K562 (cell line): ENCODE measurements around the gene CBFA2T2. TPM values are rescaled to one million over a fixed set of nuclear protein-coding genes. Genes with fewer than 3 reads are reported as not detected.

Experiments
- ATAC-seq: fragments of 200-7000 bp; cut with Tn5 transposase; 3 replicates; pipeline ENCODE4 v1.9.1; 2020; ENCODE audit warnings: moderate library complexity
- BruUV-seq: library from RNA; stranded (reverse); fragments of 400-500 nt; replicated peaks from 2 replicates; lab custom pipeline; 2021; lab: Mats Ljungman, UMichigan
- CTCF ChIA-PET: fragments of 300-600 bp; formaldehyde crosslinking; extraction: SDS; loops from one replicate; lab custom pipeline; 2021; ENCODE audit warnings: low intra/inter-chr PET ratio; lab: Yijun Ruan, JAX
- POLR2A ChIA-PET: fragments of 300-600, 350-650 bp; sonication (Branson Sonifier 250); formaldehyde crosslinking; extraction: SDS; loops from one replicate; lab custom pipeline; 2021; ENCODE audit warnings: antibody characterized with exemption, inconsistent platforms; lab: Yijun Ruan, JAX
- DNase-seq, 4 experiments: peaks; one replicate each; pipeline versions ENCODE4 v3.0.0 to v3.0.0-alpha.2; 2011 to 2018; ENCODE audit warnings: low spot score in 3 of 4, mixed read lengths in 3 of 4; ENCODE audit errors: extremely low read depth in 1 of 4
- FAIRE-seq: peaks from 2 replicates; lab custom pipeline; 2011; peaks lifted over from hg19 to GRCh38; lab: Jason Lieb, UNC
- H2AFZ ChIP-seq: 2 replicates; pipeline ENCODE4 v1.6.0; 2011; ENCODE audit warnings: low read depth, low read length, control low read depth, inconsistent platforms
- H3K27ac ChIP-seq: fragments of 200-600 bp; 3 replicates; pipeline ENCODE4 v1.8.0; 2011; ENCODE audit warnings: low read depth, mild to moderate bottlenecking, control low read depth, inconsistent platforms, low read length, moderate library complexity, mixed read lengths; ENCODE audit errors: extremely low read depth
- H3K27me3 ChIP-seq, 2 experiments: fragments of 300-600 bp in 1 of 2; 2 replicates in 1 of 2; 3 replicates in 1 of 2; pipeline versions ENCODE4 v1.6.0 to v1.8.0; 2011; ENCODE audit warnings: inconsistent platforms in 2 of 2, low read length in 2 of 2, mild to moderate bottlenecking in 1 of 2, mixed read lengths in 1 of 2, moderate library complexity in 1 of 2; ENCODE audit not compliant: control insufficient read depth in 2 of 2, insufficient read depth in 2 of 2
- H3K36me3 ChIP-seq: fragments of 300-600 bp; 3 replicates; pipeline ENCODE4 v1.8.0; 2011; ENCODE audit warnings: mild to moderate bottlenecking, low read length, inconsistent platforms; ENCODE audit not compliant: control insufficient read depth, insufficient read depth
- H3K4me1 ChIP-seq, 2 experiments: fragments of 200-600 bp in 1 of 2; replicated peaks in 1 of 2; 2 replicates in 1 of 2; 3 replicates in 1 of 2; pipeline versions ENCODE4 v1.5.1 to v1.8.0; 2011; ENCODE audit warnings: inconsistent platforms in 2 of 2, low read length in 2 of 2, mild to moderate bottlenecking in 1 of 2, mixed read lengths in 1 of 2, moderate library complexity in 1 of 2; ENCODE audit not compliant: control insufficient read depth in 2 of 2, insufficient read depth in 2 of 2
- H3K4me2 ChIP-seq: 2 replicates; pipeline ENCODE4 v1.6.1; 2011; ENCODE audit warnings: low read length, control low read depth, inconsistent platforms, mixed read lengths; ENCODE audit not compliant: insufficient read depth
- H3K4me3 ChIP-seq: fragments of 200-600 bp; sonication (generic), shearing (Covaris generic); 2 replicates; pipeline ENCODE4 v1.5.1; 2016; ENCODE audit warnings: control low read depth, inconsistent platforms
- H3K79me2 ChIP-seq: fragments of 200-600 bp; 3 replicates; pipeline ENCODE4 v1.8.0; 2011; ENCODE audit warnings: low read length, inconsistent platforms; ENCODE audit not compliant: control insufficient read depth, insufficient read depth
- H3K9ac ChIP-seq, 2 experiments: 2 replicates each; pipeline versions ENCODE4 v1.6.0 to v1.6.1; 2011; ENCODE audit warnings: low read depth in 2 of 2, low read length in 2 of 2, control low read depth in 1 of 2, inconsistent platforms in 1 of 2, mild to moderate bottlenecking in 1 of 2, mixed read lengths in 1 of 2; ENCODE audit not compliant: insufficient read depth in 1 of 2
- H3K9me1 ChIP-seq: one replicate; pipeline ENCODE4 v1.6.0; 2011; ENCODE audit warnings: inconsistent platforms, mild to moderate bottlenecking, low read length, moderate library complexity; ENCODE audit not compliant: control insufficient read depth, insufficient read depth
- H3K9me3 ChIP-seq: replicated peaks from 2 replicates; pipeline ENCODE4 v1.5.1; 2011; ENCODE audit warnings: low read depth, low read length, inconsistent platforms; ENCODE audit not compliant: control insufficient read depth, insufficient read depth
- H4K20me1 ChIP-seq: replicated peaks from 2 replicates; pipeline ENCODE4 v1.6.1; 2011; ENCODE audit warnings: low read length, inconsistent platforms, mixed read lengths; ENCODE audit not compliant: control insufficient read depth, insufficient read depth
- BHLHE40 ChIP-seq: IDR thresholded peaks from 2 replicates; pipeline ENCODE4 v1.6.1; 2011; ENCODE audit warnings: low read length, improper control_type of control experiment
- HMGXB4 ChIP-seq: sonication (generic); formaldehyde crosslinking; IDR thresholded peaks from 2 replicates; pipeline ENCODE4 v1.8.1; 2023; ENCODE audit warnings: mild to moderate bottlenecking, missing genetic modification reagents
- NFIC ChIP-seq: fragments of 450-650 bp; IDR thresholded peaks from 2 replicates; pipeline ENCODE4 v1.6.1; 2017; ENCODE audit warnings: mild to moderate bottlenecking, inconsistent platforms
- POLR2A ChIP-seq: fragments of 450-650 bp; conservative IDR thresholded peaks from 2 replicates; pipeline ENCODE4 v1.6.1; 2016
- TRIM24 ChIP-seq, 2 experiments: fragments of 450-650 bp; IDR thresholded peaks; 2 replicates each; pipeline ENCODE4 v1.6.1; 2016
- WGBS: fragments of 100-300 bp; shearing (Covaris generic); methylation state at CpG from one replicate; pipeline ENCODE4 v1.1.6; 2016; ENCODE audit warnings: low coverage, mixed read lengths; ENCODE audit not compliant: insufficient coverage; ENCODE audit errors: missing lambda C conversion rate; 5-methylcytosine and 5-hydroxymethylcytosine counted together
- in situ Hi-C: fragments of 300-500 bp; cut with MboI; formaldehyde crosslinking; loops from 4 replicates; pipeline ENCODE4 v1.15.0; 2018; ENCODE audit warnings: inconsistent platforms, mixed read lengths
- intact Hi-C: fragments of 100-400 bp; cut with micrococcal nuclease; formaldehyde crosslinking; loops from 2 replicates; pipeline ENCODE4 v1.14.2; 2022
- polyA plus RNA-seq, 8 experiments: library from polyadenylated mRNA; depleted of rRNA in 4 of 8; stranded (reverse) in 5 of 8; unstranded in 3 of 8; fragments of >200 nt; fragmentation: Nextera tagmentation in 2 of 8; fragmentation: Illumina TruSeq in 1 of 8; extraction: Ambion mirVana in 2 of 8; extraction: Trizol in 1 of 8; gene quantifications; 2 replicates each; pipeline versions ENCODE4 v1.2.1 to v1.2.3, GENCODE V29; 2011 to 2014; ENCODE audit warnings: inconsistent platforms in 1 of 8, missing spikeins in 1 of 8
- total RNA-seq, 7 experiments: library from RNA; depleted of rRNA in 6 of 7; stranded (reverse); fragments of >200 nt in 6 of 7; fragmentation: Illumina TruSeq in 2 of 7; extraction: Trizol in 2 of 7; gene quantifications; 2 replicates each; pipeline versions ENCODE4 v1.2.1 to v1.2.3, GENCODE V29; 2011 to 2021; ENCODE audit warnings: low replicate concordance in 1 of 7

The CBFA2T2 gene
- total and polyA plus RNA-seq, 9 of the 15 experiments (the other 6 are each of a cell fraction or from before 2014, with no cell fraction given), result 0.27 to 9.6 (median 5.8) TPM

GRCh38 chr20:33549229-33549999 is 59.5 kb downstream of the CBFA2T2 start:
- 50% methylated on average over 2 of the region's 2 CpGs for WGBS
- Histone ChIP-seq H3K36me3 (no peaks in the 10 kb centered on the region; the same call in 2 of the 3 replicates), H4K20me1 (no peaks in the 10 kb centered on the region), H3K4me2 (no peak overlapping the region), H2AFZ (no peak overlapping the region), H3K4me1 (no peaks in the 10 kb centered on the region), H3K9me1 (no peaks in the 10 kb centered on the region), H3K9me3 (no peaks in the 10 kb centered on the region), H3K27ac (no peak overlapping the region), H3K9ac (no peak overlapping the region), H3K4me3 (no peak overlapping the region), H3K27me3 (no peaks in the 10 kb centered on the region), H3K79me2 (no peaks in the 10 kb centered on the region)
- ATAC-seq, result no peak
- ChIA-PET CTCF (interaction anchor here (0.6 kb wide), 1 partner anchor 9 kb away, joined by 3 read pairs; no protein-coding TSS in a partner anchor), POLR2A (interaction anchor here (1.0 kb wide), 1 partner anchor 17 kb away, joined by 3 read pairs; no protein-coding TSS in a partner anchor)
- no peak for DNase-seq
- TF ChIP-seq BHLHE40 (no peak), NFIC (peak; percentile 42)
- intact Hi-C loops, result no loop called here
- no TSS peak for BruUV-seq
- in situ Hi-C loops, result no loop called here
- no peak for FAIRE-seq

GRCh38 chr20:33551778-33552177 is 61.9 kb downstream of the CBFA2T2 start:
- FAIRE-seq, result no peak
- no peak for ATAC-seq
- DNase-seq, result no peak
- Histone ChIP-seq H3K79me2 (no peaks in the 10 kb centered on the region), H3K9me1 (no peaks in the 10 kb centered on the region), H3K9ac (no peak overlapping the region), H3K4me3 (no peak overlapping the region), H3K36me3 (no peaks in the 10 kb centered on the region), H4K20me1 (no peaks in the 10 kb centered on the region), H3K4me1 (no peaks in the 10 kb centered on the region), H3K9me3 (no peaks in the 10 kb centered on the region), H3K27ac (no peak overlapping the region), H2AFZ (no peak overlapping the region), H3K27me3 (no peaks in the 10 kb centered on the region), H3K4me2 (no peak overlapping the region)
- POLR2A ChIA-PET, result no interaction called here
- BruUV-seq, result no TSS peak
- intact Hi-C loops (no loop called here), in situ Hi-C loops (no loop called here)
- TF ChIP-seq POLR2A (no peak), HMGXB4 (CRISPR knock-in tag) (no peak), TRIM24 (IDR thresholded peaks at IDR 0.05) (no peak)
- CTCF ChIA-PET, result no interaction called here
- 100% methylated on average over 1 of the region's 1 CpG for WGBS
